Measurements from ENCODE around the gene YIPF3.

GRCh38 chr6:43497129-43497396 lies 19.7 kb downstream of the YIPF3 start:
- TF ChIP-seq CTCF (conservative IDR thresholded peaks at IDR 0.05; ENCODE audit: low read length) (no peak), EZH2phosphoT487 (IDR thresholded peaks at IDR 0.05; ENCODE audit: borderline replicate concordance) (no peak)

All from Loucy (cell line).